DMS153 (cell line): ENCODE results near the gene MCRIP1.

ENCODE experiments used
- DNase-seq: peaks from one replicate; lab custom pipeline; 2025; lab: John Stamatoyannopoulos, UW

Gene MCRIP1

GRCh38 chr17:81803728-81804558 lies 29.1 kb downstream of the MCRIP1 start, which contains the start of gene GCGR:
TSS of gene GCGR (plus strand) at chr17:81804150. CDS start at chr17:81809019, 4,869 bp downstream.
- no peak for DNase-seq

- DNase-seq, result no peak
Observed at GRCh38 chr17:81802856-81803643, 30.0 kb downstream of the MCRIP1 start.

GRCh38 chr17:81802048-81802758 lies 30.9 kb downstream of the MCRIP1 start:
- DNase-seq, result no peak

GRCh38 chr17:81801327-81801726 lies 31.8 kb downstream of the MCRIP1 start:
- no peak for DNase-seq

GRCh38 chr17:81794509-81794908 lies 38.6 kb downstream of the MCRIP1 start:
- no peak for DNase-seq

GRCh38 chr17:81794074-81794476 lies 39.0 kb downstream of the MCRIP1 start:
- DNase-seq, result no peak

GRCh38 chr17:81792675-81793615 lies 40.1 kb downstream of the MCRIP1 start:
- DNase-seq, result no peak
